H1 (cell line): Measurements from ENCODE around the gene ERCC6. TPM values are rescaled to one million over a fixed set of nuclear protein-coding genes. Genes with fewer than 3 reads are reported as not detected.

Source experiments
- CBX8 ChIP-seq: fragments of 300-800, 300-1000 bp; sonication (generic); IDR thresholded peaks from 2 replicates; pipeline ENCODE4 v1.7.1; 2016; ENCODE audit warnings: low read depth, low read length, borderline replicate concordance
- CEBPB ChIP-seq: IDR thresholded peaks from 2 replicates; pipeline ENCODE4 v1.6.1; 2012; ENCODE audit warnings: low read depth, low read length
- CHD7 ChIP-seq: fragments of 300-600 bp; sonication (generic); IDR thresholded peaks from 2 replicates; pipeline ENCODE4 v1.7.1; 2012; ENCODE audit warnings: low read length, moderate library complexity, mild to moderate bottlenecking, inconsistent platforms; ENCODE audit not compliant: insufficient replicate concordance
- EZH2 ChIP-seq: fragments of 200-600 bp; sonication (generic); IDR thresholded peaks from 2 replicates; pipeline ENCODE4 v1.7.1; 2012; ENCODE audit warnings: low read depth, mild to moderate bottlenecking, moderate library complexity, low read length, inconsistent platforms; ENCODE audit not compliant: severe bottlenecking
- GTF2F1 ChIP-seq: IDR thresholded peaks from 2 replicates; pipeline ENCODE4 v1.6.1; 2012; ENCODE audit warnings: low read depth, low read length, improper control_type of control experiment, borderline replicate concordance
- JUND ChIP-seq: IDR thresholded peaks from 2 replicates; pipeline ENCODE4 v1.6.1; 2011; ENCODE audit warnings: mild to moderate bottlenecking, improper control_type of control experiment, low read length
- RAD21 ChIP-seq, 2 experiments: IDR thresholded peaks in 1 of 2; conservative IDR thresholded peaks in 1 of 2; 2 replicates each; pipeline ENCODE4 v1.6.1; 2011; ENCODE audit warnings: low read depth in 2 of 2, low read length in 2 of 2, improper control_type of control experiment in 1 of 2, inconsistent platforms in 1 of 2, mild to moderate bottlenecking in 1 of 2, moderate library complexity in 1 of 2
- RBBP5 ChIP-seq: IDR thresholded peaks from 2 replicates; pipeline ENCODE4 v1.7.1; 2012; ENCODE audit warnings: low read depth, mild to moderate bottlenecking, inconsistent platforms, low read length, moderate library complexity, borderline replicate concordance
- SIX5 ChIP-seq: IDR thresholded peaks from 2 replicates; pipeline ENCODE4 v1.6.1; 2011; ENCODE audit warnings: mild to moderate bottlenecking, low read depth, low read length
- SP1 ChIP-seq: IDR thresholded peaks from 2 replicates; pipeline ENCODE4 v1.6.1; 2011; ENCODE audit warnings: low read depth, low read length
- TBP ChIP-seq: IDR thresholded peaks from 2 replicates; pipeline ENCODE4 v1.6.1; 2011; ENCODE audit warnings: low read depth, low read length, improper control_type of control experiment
- TCF12 ChIP-seq: IDR thresholded peaks from 2 replicates; pipeline ENCODE4 v1.6.1; 2011; ENCODE audit warnings: low read depth, mild to moderate bottlenecking, low read length
- TEAD4 ChIP-seq: IDR thresholded peaks from 2 replicates; pipeline ENCODE4 v1.6.1; 2012; ENCODE audit warnings: low read depth, low read length, inconsistent platforms, mixed read lengths
- polyA plus RNA-seq, 7 experiments: library from polyadenylated mRNA; depleted of rRNA in 3 of 7; stranded (reverse) in 5 of 7; unstranded in 2 of 7; fragments of >200 nt in 5 of 7; fragments of 200-250 nt in 2 of 7; gene quantifications; 1 replicate in 5 of 7; 2 replicates in 1 of 7; 4 replicates in 1 of 7; pipeline versions ENCODE4 v1.2.1 to v1.2.3, GENCODE V29; 2011 to 2013; ENCODE audit warnings: missing spikeins in 2 of 7, mixed read lengths in 2 of 7
- total RNA-seq: library from RNA; stranded (reverse); fragmentation: NEBNext Ultra II Directional; extraction: Animal tissue kit (Norgen Biotek cat#: 25700); gene quantifications from 2 replicates; pipeline ENCODE4 v1.2.1, GENCODE V29; 2021

The ERCC6 gene
- total and polyA plus RNA-seq, 2 of the 8 experiments (the other 6 are each of a cell fraction or from before 2014, with no cell fraction given) = 4.1 to 11.9 TPM

- no peak for TF ChIP-seq CHD7
- TF ChIP-seq CEBPB = no peak
- no peak for TF ChIP-seq EZH2
- TF ChIP-seq TEAD4 = no peak
- no peak for TF ChIP-seq RBBP5
- TF ChIP-seq SP1 = no peak
- TF ChIP-seq TCF12 = no peak
- no peak for TF ChIP-seq TBP
- no peak for TF ChIP-seq SIX5
- TF ChIP-seq GTF2F1 = no peak
- no peak; a peak in 1 of 4 replicates for TF ChIP-seq RAD21 (IDR thresholded peaks at IDR 0.05 in 1 of 2, conservative IDR thresholded peaks at IDR 0.05 in 1 of 2; ENCODE audit: low read depth in 2 of 2, low read length in 2 of 2)
- TF ChIP-seq CBX8 = no peak
- TF ChIP-seq JUND = no peak
These were observed 19.3 kb upstream of the ERCC6 start (continued) for GRCh38 chr10:49558190-49558589.
